DOHH2 (cell line): ENCODE measurements around the gene AMDHD1.

Source experiments
- CTCF ChIP-seq: fragments of 200-600 bp; sonication (generic); IDR thresholded peaks from one replicate; pipeline ENCODE4 v1.5.1; 2014; ENCODE audit warnings: antibody characterized with exemption, mild to moderate bottlenecking, low read depth, low read length; ENCODE audit not compliant: poor library complexity, severe bottlenecking
- EZH2phosphoT487 ChIP-seq: fragments of 200-600 bp; sonication (generic); IDR thresholded peaks from 2 replicates; pipeline ENCODE4 v1.6.1; 2017; ENCODE audit warnings: borderline replicate concordance, mild to moderate bottlenecking, antibody characterized with exemption, low read length, moderate library complexity, mixed read lengths

GRCh38 chr12:96007729-96008128 is 64.6 kb downstream of the AMDHD1 start:
- TF ChIP-seq CTCF (no peak), EZH2phosphoT487 (no peak)
